GM12878 (cell line): ENCODE measurements around the gene TYK2. TPM values are rescaled to one million over a fixed set of nuclear protein-coding genes. Genes with fewer than 3 reads are reported as not detected.

Source experiments
- ATF7 ChIP-seq: fragments of 450-650 bp; IDR thresholded peaks from 2 replicates; pipeline ENCODE4 v1.6.1; 2016; ENCODE audit warnings: low read depth, mild to moderate bottlenecking
- BMI1 ChIP-seq: fragments of 450-650 bp; IDR thresholded peaks from 2 replicates; pipeline ENCODE4 v1.6.1; 2016; ENCODE audit warnings: mild to moderate bottlenecking, moderate library complexity, borderline replicate concordance
- CHD2 ChIP-seq: IDR thresholded peaks from 2 replicates; pipeline ENCODE4 v1.6.1; 2011; ENCODE audit warnings: low read depth, low read length, improper control_type of control experiment, borderline replicate concordance
- FOS ChIP-seq: IDR thresholded peaks from 3 replicates; pipeline ENCODE4 v1.6.1; 2011; ENCODE audit warnings: borderline replicate concordance; ENCODE audit not compliant: insufficient read length; ENCODE audit errors: extremely low read depth
- IRF4 ChIP-seq: IDR thresholded peaks from 2 replicates; pipeline ENCODE4 v1.6.1; 2011; ENCODE audit warnings: low read depth, low read length
- JUND ChIP-seq: IDR thresholded peaks from 2 replicates; pipeline ENCODE4 v1.6.1; 2012; ENCODE audit warnings: low read depth, mild to moderate bottlenecking, low read length, improper control_type of control experiment, moderate library complexity
- MTA2 ChIP-seq: fragments of 450-650 bp; IDR thresholded peaks from 2 replicates; pipeline ENCODE4 v1.6.1; 2016; ENCODE audit warnings: low read depth, mild to moderate bottlenecking, moderate library complexity
- MXI1 ChIP-seq: fragments of 150-350 bp; IDR thresholded peaks from 2 replicates; pipeline ENCODE4 v1.6.1; 2011; ENCODE audit warnings: low read depth, mild to moderate bottlenecking, inconsistent platforms, low read length, improper control_type of control experiment
- NFIC ChIP-seq: IDR thresholded peaks from 2 replicates; pipeline ENCODE4 v1.6.1; 2012; ENCODE audit warnings: low read depth, mild to moderate bottlenecking, inconsistent platforms, low read length, moderate library complexity
- NR2C2 ChIP-seq: IDR thresholded peaks from 2 replicates; pipeline ENCODE4 v1.6.1; 2011; ENCODE audit warnings: borderline replicate concordance, low read depth; ENCODE audit not compliant: control insufficient read depth, insufficient read length
- PAX5 ChIP-seq: IDR thresholded peaks from 2 replicates; pipeline ENCODE4 v1.6.1; 2011; ENCODE audit warnings: low read depth, low read length, borderline replicate concordance
- PKNOX1 ChIP-seq: fragments of 450-650 bp; IDR thresholded peaks from 2 replicates; pipeline ENCODE4 v1.6.1; 2016; ENCODE audit warnings: mild to moderate bottlenecking
- POLR2AphosphoS5 ChIP-seq: IDR thresholded peaks from 2 replicates; pipeline ENCODE4 v1.6.1; 2011; ENCODE audit warnings: mild to moderate bottlenecking, low read length, inconsistent platforms
- RUNX3 ChIP-seq: IDR thresholded peaks from 2 replicates; pipeline ENCODE4 v1.6.1; 2012; ENCODE audit warnings: low read length, inconsistent platforms
- SPI1 ChIP-seq: IDR thresholded peaks from 2 replicates; pipeline ENCODE4 v1.6.1; 2011; ENCODE audit warnings: low read depth, mild to moderate bottlenecking, low read length, moderate library complexity, borderline replicate concordance; ENCODE audit not compliant: insufficient read depth
- STAT3 ChIP-seq: IDR thresholded peaks from 2 replicates; pipeline ENCODE4 v1.6.1; 2011; ENCODE audit warnings: low read depth, low read length, improper control_type of control experiment
- TCF7 ChIP-seq: IDR thresholded peaks from 2 replicates; pipeline ENCODE4 v1.6.1; 2014; ENCODE audit warnings: antibody characterized with exemption, borderline replicate concordance
- YBX1 ChIP-seq: fragments of 450-650 bp; IDR thresholded peaks from 2 replicates; pipeline ENCODE4 v1.6.1; 2016; ENCODE audit warnings: antibody characterized with exemption
- polyA plus RNA-seq, 11 experiments: library from polyadenylated mRNA; depleted of rRNA in 4 of 11; unstranded in 6 of 11; stranded (reverse) in 5 of 11; fragments of >200 nt; fragmentation: Nextera tagmentation in 4 of 11; fragmentation: Illumina TruSeq in 1 of 11; extraction: Ambion mirVana in 4 of 11; extraction: Trizol in 1 of 11; gene quantifications; 1 replicate in 1 of 11; 2 replicates in 10 of 11; pipeline versions ENCODE4 v1.2.1 to v1.2.3, GENCODE V29; 2011 to 2016; ENCODE audit warnings: inconsistent platforms in 2 of 11, missing spikeins in 2 of 11, low read depth in 1 of 11
- total RNA-seq, 4 experiments: library from RNA; depleted of rRNA in 3 of 4; stranded (reverse); fragments of >200 nt in 3 of 4; fragmentation: Illumina TruSeq in 1 of 4; extraction: Trizol in 1 of 4; gene quantifications; 2 replicates each; pipeline versions ENCODE4 v1.2.1 to v1.2.3, GENCODE V29; 2013 to 2021
- TF ChIP-seq, protein P1 (sequence below): fragments of 450-650 bp; IDR thresholded peaks from 2 replicates; pipeline ENCODE4 v1.6.1; 2017; ENCODE audit warnings: mild to moderate bottlenecking, moderate library complexity
- TF ChIP-seq, protein P2 (sequence below): fragments of 450-650 bp; formaldehyde crosslinking; IDR thresholded peaks from 2 replicates; pipeline ENCODE4 v1.4.0; 2020; ENCODE audit warnings: mild to moderate bottlenecking, moderate library complexity
- TF ChIP-seq, protein P3 (sequence below): fragments of 450-650 bp; IDR thresholded peaks from 2 replicates; pipeline ENCODE4 v1.6.1; 2014; ENCODE audit warnings: mild to moderate bottlenecking

TYK2 gene
- total and polyA plus RNA-seq, 10 of the 15 experiments (the other 5 are each of a cell fraction or from before 2014, with no cell fraction given): 36.4 to 364 (median 179) TPM

DNA sequence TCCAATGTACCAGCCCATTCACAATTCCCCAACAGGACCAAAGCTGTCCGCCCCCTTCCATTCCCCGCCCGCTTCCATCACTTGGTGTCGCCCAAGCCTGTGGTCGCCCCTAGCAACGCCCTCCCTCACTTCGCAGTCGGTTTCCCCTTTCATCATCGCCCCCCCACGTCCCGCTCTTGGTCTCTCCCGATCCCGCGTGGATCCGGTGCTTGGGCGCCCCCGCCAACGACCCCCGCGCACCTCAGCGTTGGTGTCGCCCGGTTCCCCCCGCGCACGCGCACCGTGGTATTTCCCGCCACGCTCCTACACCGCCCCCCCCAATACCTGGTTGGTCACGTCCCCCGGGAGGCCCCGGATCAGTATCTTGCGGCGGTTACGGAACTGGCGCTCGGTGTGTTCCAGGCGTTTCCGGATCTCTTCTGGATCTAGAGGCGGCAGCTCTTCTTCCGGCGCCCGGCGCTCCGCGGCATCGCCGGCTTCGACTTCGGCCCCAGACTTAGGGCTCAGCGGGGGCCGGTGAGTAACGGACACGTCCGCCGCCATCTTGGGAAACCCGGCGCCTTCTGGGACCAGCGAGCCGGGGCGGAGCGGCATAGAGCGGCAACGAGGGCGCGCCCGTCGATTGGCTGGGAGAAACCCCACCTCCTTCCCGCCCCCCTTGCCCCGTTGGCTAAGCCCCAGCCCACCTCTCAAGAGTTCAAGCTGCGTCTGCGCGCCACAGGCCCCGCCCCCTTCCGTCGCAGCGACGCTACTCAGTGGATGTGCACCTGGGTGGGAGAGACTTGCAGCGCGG is 47.2 kb downstream of the TYK2 start, which contains the start of gene RAVER1 (continued):
- TF ChIP-seq, protein P1, sequence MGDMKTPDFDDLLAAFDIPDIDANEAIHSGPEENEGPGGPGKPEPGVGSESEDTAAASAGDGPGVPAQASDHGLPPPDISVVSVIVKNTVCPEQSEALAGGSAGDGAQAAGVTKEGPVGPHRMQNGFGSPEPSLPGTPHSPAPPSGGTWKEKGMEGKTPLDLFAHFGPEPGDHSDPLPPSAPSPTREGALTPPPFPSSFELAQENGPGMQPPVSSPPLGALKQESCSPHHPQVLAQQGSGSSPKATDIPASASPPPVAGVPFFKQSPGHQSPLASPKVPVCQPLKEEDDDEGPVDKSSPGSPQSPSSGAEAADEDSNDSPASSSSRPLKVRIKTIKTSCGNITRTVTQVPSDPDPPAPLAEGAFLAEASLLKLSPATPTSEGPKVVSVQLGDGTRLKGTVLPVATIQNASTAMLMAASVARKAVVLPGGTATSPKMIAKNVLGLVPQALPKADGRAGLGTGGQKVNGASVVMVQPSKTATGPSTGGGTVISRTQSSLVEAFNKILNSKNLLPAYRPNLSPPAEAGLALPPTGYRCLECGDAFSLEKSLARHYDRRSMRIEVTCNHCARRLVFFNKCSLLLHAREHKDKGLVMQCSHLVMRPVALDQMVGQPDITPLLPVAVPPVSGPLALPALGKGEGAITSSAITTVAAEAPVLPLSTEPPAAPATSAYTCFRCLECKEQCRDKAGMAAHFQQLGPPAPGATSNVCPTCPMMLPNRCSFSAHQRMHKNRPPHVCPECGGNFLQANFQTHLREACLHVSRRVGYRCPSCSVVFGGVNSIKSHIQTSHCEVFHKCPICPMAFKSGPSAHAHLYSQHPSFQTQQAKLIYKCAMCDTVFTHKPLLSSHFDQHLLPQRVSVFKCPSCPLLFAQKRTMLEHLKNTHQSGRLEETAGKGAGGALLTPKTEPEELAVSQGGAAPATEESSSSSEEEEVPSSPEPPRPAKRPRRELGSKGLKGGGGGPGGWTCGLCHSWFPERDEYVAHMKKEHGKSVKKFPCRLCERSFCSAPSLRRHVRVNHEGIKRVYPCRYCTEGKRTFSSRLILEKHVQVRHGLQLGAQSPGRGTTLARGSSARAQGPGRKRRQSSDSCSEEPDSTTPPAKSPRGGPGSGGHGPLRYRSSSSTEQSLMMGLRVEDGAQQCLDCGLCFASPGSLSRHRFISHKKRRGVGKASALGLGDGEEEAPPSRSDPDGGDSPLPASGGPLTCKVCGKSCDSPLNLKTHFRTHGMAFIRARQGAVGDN: no peak
- TF ChIP-seq JUND (peak; percentile 97), SPI1 (0 out of 2 replicates have a peak, but pooled peaks have one; percentile 5), PKNOX1 (peak; percentile 12; the same call in 1 of the 2 replicates), PAX5 (0 out of 2 replicates have a peak, but pooled peaks have one; percentile 7), NR2C2 (no peak), IRF4 (no peak), MTA2 (no peak), POLR2AphosphoS5 (peak; percentile 85), ATF7 (peak; percentile 99), RUNX3 (peak; percentile 45; the same call in 1 of the 2 replicates), FOS (no peak), BMI1 (peak; percentile 95), STAT3 (no peak), NFIC (no peak), TCF7 (no peak), YBX1 (no peak), CHD2 (no peak), MXI1 (peak; percentile 46)
- TF ChIP-seq, protein P2, sequence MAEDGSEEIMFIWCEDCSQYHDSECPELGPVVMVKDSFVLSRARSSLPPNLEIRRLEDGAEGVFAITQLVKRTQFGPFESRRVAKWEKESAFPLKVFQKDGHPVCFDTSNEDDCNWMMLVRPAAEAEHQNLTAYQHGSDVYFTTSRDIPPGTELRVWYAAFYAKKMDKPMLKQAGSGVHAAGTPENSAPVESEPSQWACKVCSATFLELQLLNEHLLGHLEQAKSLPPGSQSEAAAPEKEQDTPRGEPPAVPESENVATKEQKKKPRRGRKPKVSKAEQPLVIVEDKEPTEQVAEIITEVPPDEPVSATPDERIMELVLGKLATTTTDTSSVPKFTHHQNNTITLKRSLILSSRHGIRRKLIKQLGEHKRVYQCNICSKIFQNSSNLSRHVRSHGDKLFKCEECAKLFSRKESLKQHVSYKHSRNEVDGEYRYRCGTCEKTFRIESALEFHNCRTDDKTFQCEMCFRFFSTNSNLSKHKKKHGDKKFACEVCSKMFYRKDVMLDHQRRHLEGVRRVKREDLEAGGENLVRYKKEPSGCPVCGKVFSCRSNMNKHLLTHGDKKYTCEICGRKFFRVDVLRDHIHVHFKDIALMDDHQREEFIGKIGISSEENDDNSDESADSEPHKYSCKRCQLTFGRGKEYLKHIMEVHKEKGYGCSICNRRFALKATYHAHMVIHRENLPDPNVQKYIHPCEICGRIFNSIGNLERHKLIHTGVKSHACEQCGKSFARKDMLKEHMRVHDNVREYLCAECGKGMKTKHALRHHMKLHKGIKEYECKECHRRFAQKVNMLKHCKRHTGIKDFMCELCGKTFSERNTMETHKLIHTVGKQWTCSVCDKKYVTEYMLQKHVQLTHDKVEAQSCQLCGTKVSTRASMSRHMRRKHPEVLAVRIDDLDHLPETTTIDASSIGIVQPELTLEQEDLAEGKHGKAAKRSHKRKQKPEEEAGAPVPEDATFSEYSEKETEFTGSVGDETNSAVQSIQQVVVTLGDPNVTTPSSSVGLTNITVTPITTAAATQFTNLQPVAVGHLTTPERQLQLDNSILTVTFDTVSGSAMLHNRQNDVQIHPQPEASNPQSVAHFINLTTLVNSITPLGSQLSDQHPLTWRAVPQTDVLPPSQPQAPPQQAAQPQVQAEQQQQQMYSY: no peak
- TF ChIP-seq, protein P3, sequence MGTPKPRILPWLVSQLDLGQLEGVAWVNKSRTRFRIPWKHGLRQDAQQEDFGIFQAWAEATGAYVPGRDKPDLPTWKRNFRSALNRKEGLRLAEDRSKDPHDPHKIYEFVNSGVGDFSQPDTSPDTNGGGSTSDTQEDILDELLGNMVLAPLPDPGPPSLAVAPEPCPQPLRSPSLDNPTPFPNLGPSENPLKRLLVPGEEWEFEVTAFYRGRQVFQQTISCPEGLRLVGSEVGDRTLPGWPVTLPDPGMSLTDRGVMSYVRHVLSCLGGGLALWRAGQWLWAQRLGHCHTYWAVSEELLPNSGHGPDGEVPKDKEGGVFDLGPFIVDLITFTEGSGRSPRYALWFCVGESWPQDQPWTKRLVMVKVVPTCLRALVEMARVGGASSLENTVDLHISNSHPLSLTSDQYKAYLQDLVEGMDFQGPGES: no peak
